HG03457 (cell line): Measurements from ENCODE around the gene MED13.
"Not testable (repeated sequence)": the region's sequence is repeated elsewhere in the genome, so short reads cannot be mapped to it uniquely, and the experiment has no call there.

ENCODE experiments used
- ATAC-seq: cut with Tn5 transposase; IDR thresholded peaks from one replicate; pipeline ENCODE4 v1.9.1; 2021; ENCODE audit warnings: moderate number of reproducible peaks; ENCODE audit not compliant: unreplicated experiment

The MED13 gene

GRCh38 chr17:62089334-62089733, 24.3 kb upstream of the MED13 start:
- no peak for ATAC-seq

GRCh38 chr17:62086737-62087136, 21.7 kb upstream of the MED13 start:
- no peak for ATAC-seq

- ATAC-seq = no peak
Measured at GRCh38 chr17:62085511-62086408, 20.7 kb upstream of the MED13 start.

DNA sequence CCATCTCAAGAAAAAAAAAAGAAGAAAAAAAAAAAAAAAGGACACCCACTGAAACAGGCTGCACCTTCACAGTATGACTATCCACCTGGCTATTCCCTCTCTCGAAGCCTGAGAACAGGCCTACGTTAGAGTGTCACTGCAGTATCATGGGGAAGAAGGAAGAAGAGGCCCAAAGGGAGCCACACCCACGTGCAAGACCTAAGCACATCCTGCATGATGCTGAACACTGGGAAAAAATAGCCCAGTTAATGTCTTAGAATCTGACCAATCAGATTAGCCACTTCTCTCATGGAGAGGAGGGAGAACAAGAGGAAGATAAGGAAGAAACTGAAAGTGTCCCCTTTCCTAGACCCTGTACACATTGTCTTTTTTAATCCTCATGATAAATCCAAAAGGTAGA, 19.5 kb upstream of the MED13 start:
- no peak for ATAC-seq

- ATAC-seq = no peak
Measured at GRCh38 chr17:62083651-62084050, 18.6 kb upstream of the MED13 start.

- no peak for ATAC-seq
Measured at GRCh38 chr17:62080647-62081046, 15.6 kb upstream of the MED13 start.

- no peak for ATAC-seq
Measured at GRCh38 chr17:62078009-62078408, 12.9 kb upstream of the MED13 start.

- ATAC-seq = no peak
Measured at GRCh38 chr17:62076864-62077788, 12.0 kb upstream of the MED13 start.

DNA sequence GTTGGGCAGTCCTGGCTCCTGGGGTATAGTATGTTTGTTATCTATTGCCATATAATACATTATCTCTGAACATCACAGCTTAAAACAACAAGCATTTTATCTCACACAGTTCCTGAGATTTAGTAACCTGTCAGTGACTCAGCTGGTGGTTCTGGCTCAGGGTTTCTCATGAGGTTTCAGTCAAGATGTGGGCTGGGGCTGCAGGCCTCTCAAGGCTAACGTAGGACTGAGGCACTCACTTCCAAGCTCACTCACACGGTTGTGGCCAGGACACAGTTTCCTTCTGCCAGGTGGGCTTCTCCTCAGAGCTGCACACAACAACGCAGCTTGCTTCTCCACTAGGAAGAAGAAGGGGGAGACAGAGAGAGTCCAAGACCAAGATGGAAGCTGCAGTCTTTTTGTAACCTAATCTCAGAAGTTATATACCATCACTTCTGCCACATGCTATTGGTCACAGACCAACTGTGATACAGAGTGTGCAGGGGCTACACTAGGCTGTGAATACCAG, 10.3 kb upstream of the MED13 start:
- no peak for ATAC-seq

- no peak for ATAC-seq
Measured at GRCh38 chr17:62073993-62074392, 8.9 kb upstream of the MED13 start.

GRCh38 chr17:62072855-62073254, 7.8 kb upstream of the MED13 start:
- not testable (repeated sequence) for ATAC-seq

- no peak for ATAC-seq
Measured at GRCh38 chr17:62070900-62071299, 5.8 kb upstream of the MED13 start.

DNA sequence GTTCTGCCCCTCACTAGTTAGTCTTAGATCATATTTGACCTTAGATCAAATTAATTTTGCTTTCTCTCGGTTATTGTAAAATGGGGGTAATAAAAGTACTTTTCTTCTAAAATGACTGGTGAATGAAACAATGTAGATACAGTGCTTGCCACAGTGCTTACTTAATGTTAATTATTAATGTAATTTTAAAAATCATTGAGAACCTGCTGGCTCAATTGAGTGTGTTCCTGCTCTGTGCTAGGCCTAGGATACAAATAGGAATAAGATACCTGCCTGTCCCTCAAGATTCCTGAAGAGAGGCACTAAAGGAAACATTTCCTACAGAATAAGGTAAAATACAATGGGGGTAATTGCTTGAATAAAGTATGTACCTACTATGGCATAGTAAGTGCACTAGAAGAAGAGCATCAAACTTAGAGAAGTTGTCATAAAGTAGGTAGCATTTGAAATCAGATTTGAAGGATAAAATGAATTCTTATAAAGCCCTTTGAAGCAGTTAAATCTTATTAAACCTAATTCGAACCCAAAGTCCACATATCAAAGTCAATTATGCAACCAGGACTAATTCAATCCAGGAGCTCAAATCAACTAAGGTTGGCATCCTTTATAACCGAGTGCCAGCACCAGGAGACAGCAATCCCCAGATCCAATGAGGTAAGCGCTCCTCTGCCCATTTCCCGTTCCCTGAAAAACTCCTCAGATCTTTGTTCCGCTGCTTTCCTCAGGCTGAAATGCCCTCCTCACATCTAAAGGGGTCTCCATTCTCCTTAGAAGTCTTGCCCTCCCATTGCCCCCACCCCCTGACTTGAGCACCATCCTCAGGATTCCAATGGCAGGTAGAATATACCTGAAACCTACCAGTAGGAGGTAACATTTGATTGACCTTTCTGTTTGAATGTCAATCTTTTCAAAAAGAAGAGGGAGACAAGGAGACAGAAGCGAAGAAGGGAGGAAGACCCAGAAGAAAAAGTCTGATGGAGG, 2.4 kb upstream of the MED13 start:
- no peak for ATAC-seq

DNA sequence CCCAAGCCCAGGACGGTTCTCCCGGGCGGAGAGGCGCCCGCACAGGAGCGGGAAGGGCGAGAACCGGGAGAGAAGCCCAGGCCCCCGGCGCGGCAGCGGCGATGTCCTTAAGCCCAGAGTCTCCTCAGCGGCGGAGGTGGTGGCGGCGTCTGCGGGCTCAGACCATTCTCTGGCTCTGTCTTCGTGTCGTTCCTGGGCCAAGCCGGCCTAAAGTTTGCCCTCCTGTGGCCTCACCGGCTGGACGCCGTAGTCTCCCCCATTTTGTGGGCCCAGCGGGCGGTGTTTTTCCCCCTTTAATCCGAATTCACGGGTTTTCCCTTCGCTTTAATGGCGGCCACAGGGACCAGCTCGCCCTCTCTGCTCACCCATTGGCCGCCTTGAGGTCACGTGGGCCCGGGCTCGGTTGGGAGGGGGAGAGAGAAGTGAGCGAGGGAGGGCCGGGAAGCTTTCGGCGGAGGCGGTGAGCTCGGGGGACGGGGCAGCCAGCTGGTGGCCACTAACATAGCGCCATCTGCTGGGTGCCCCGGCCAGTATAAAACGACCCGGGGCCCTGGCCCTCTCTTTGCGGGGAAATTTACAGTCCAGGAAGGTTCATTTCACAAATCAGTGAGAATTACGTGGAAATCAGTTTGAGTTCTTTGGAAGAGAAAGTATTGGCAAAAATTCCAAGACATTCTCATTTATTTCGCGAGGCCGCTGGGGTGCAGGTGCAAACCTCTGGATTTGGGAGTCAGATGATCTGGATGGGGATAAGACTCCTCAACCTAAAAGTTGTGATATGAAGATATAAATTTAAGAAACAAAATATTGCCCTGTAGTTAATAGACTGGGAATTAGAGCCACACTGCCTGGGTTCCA, 762 bp upstream of the MED13 start:
- ATAC-seq = peak; percentile 81

DNA sequence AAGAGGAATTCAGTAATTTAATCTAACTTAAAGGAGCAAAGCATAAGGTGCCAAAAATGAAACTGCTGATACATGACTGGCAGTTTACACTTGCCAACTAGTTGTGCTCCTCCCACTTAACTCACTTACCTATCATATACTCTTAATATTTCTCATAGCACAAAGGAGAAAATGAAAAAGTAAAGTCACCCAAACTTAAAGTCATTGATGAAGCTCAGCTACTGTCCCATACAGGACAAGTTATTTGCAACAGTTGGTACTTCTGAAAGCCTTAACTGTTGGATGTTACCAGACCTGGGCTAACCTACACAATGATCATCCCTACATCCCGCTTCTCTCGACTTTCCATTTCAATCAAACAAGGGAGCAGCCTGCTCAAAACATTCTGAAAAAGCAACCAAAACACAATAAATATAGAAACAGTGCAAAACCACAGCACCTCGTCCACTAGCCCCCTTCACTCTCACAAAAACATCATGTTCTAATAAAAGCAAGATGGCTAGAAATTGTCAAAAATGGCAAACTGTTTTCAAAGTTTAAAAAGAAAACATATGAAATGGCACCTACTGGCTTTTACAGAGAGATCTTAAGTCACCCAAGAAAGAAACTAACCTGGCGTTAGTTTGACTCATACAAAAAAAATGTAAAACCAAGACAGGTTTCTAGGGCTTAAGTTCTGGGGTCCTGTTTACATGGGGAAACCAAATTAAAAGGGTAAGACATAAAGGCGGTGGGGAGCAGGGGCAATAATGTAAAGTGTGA, 868 bp downstream of the MED13 start:
- no peak for ATAC-seq

- no peak for ATAC-seq
Measured at GRCh38 chr17:62062944-62063343, 2.1 kb downstream of the MED13 start.

GRCh38 chr17:62062302-62062701, 2.8 kb downstream of the MED13 start:
- ATAC-seq = no peak

DNA sequence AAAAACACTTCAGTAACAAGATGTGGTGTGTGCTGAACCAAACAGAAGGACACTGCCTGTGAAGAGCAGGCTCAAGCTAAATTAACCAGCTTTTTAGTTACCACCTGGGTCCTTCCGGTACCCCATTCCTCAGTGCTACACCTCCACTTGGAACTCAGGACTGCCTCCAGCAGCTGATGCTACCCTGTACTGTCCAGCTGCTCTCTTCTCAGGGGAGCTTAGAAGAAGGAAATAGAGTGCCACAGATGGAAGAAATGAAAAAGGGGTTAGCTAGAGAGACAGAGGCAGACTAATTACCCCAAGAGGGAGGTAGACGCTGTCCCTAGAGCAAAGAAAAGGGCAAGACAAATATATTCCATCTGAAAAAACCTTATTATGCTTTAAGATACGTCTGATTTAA, 5.7 kb downstream of the MED13 start:
- ATAC-seq = no peak

DNA sequence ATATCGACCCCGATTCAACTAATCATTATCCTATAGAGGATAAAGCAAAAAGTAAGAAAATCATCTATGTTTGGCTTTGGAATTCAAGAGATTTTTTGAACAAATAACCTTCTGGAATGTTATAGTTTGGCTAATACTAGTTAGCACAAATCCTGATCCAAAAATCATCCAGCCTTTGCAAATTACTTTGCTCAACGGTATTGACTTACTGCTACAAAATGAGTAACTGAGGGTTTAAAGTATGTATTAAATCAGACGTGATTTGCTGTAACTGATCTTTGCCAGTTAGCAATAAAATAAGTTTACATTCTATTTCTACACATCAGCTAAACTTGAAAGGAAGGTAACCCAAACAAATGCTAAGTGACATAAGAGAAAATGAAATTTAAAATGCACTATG, 6.5 kb downstream of the MED13 start:
- ATAC-seq = no peak
